ENCODE data around the gene SP100. TPM values are rescaled to one million over a fixed set of nuclear protein-coding genes. Genes with fewer than 3 reads are reported as not detected.

The SP100 gene
- total and polyA plus RNA-seq, 2 of the 8 experiments (the other 6 are each of a cell fraction or from before 2014, with no cell fraction given) = 0.06 to 1.1 TPM

DNA sequence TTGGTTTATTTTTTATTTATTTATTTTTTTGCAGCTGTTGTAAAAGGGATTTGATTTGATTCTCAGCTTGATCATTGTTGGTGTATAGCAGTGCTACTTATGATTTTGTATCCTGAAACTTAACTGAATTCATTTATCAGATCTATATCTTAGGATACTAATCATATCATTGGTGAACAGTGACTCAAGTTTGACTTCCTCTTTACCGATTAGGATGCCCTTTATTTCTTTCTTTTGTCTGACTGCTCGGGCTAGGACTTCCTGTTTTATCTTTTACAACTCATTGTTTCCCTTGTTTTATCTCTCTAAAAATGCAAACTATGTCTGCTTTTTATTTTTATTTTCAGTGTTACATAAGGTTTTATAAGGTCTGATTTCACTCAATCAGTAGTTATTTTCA, 23.6 kb downstream of the SP100 start:
- no peak for DNase-seq (ENCODE audit: low read depth in 1 of 2, low spot score in 2 of 2)
- no peak overlapping the region for H3K27ac ChIP-seq (ENCODE audit: low read depth, low read length)
- H2AK5ac ChIP-seq (ENCODE audit: low read depth, low read length) = no peak overlapping the region
- peaks cover 0 to 7% of the 10 kb centered on the region in 2 experiments; a peak in 1 of 4 replicates for H3K9me3 ChIP-seq (ENCODE audit: insufficient read depth in 2 of 2, low read depth in 1 of 2, low read length in 1 of 2)
- H4K20me1 ChIP-seq (replicated peaks in 1 of 2; ENCODE audit: control insufficient read depth in 1 of 2, insufficient read depth in 2 of 2, low read length in 2 of 2) = no peaks in the 10 kb centered on the region
- H2BK20ac ChIP-seq (ENCODE audit: low read length) = no peak overlapping the region
- ChIA-PET POLR2A (ENCODE audit: partially characterized antibody) (no interaction called here), CTCF (ENCODE audit: partially characterized antibody) (no interaction called here)
- H3K79me1 ChIP-seq (ENCODE audit: low read depth, low read length) = no peaks in the 10 kb centered on the region
- H2AFZ ChIP-seq (ENCODE audit: low read length) = no peak overlapping the region; the same call in 1 of the 2 replicates
- H2BK5ac ChIP-seq (ENCODE audit: low read depth, low read length) = no peak overlapping the region
- no peak overlapping the region for H3K56ac ChIP-seq (replicated peaks; ENCODE audit: insufficient read length, low read depth, low read length)
- no peak overlapping the region for H4K8ac ChIP-seq (ENCODE audit: extremely low read depth, insufficient read depth, low read length)
- H3K36me3 ChIP-seq (ENCODE audit: control insufficient read depth in 2 of 4, insufficient read depth in 4 of 4, low read length in 3 of 4) = no peaks in the 10 kb centered on the region
- no peak overlapping the region for H3K4me2 ChIP-seq (ENCODE audit: insufficient read depth in 1 of 2, low read depth in 2 of 2, low read length in 2 of 2)
- no peak overlapping the region for H3K14ac ChIP-seq (ENCODE audit: insufficient read length)
- H2BK120ac ChIP-seq (replicated peaks; ENCODE audit: low read depth, low read length) = no peak overlapping the region
- FAIRE-seq = no peak
- H2BK12ac ChIP-seq (ENCODE audit: low read depth, low read length) = no peak overlapping the region
- H3K4me1 ChIP-seq (replicated peaks in 1 of 4; ENCODE audit: control insufficient read depth in 3 of 4, insufficient read depth in 4 of 4, low read length in 3 of 4) = no peaks in the 10 kb centered on the region
- no peak overlapping the region for H3K23ac ChIP-seq (ENCODE audit: insufficient read length)
- no peak overlapping the region for H3K9ac ChIP-seq (replicated peaks in 1 of 4; ENCODE audit: extremely low read depth in 1 of 4, low read depth in 3 of 4, low read length in 3 of 4)
- H3K27me3 ChIP-seq (replicated peaks in 1 of 4; ENCODE audit: control insufficient read depth in 3 of 4, extremely low read depth in 1 of 4, insufficient read depth in 3 of 4, low read length in 3 of 4) = no peaks in the 10 kb centered on the region
- 82% methylated on average over 2 of the region's 2 CpGs; no CpG with 5 or more reads in 1 of the 2 experiments for WGBS, 2 experiments (ENCODE audit: extremely low coverage in 1 of 2, insufficient coverage in 1 of 2, insufficient read length in 1 of 2, insufficient replicate concordance in 2 of 2, low coverage in 1 of 2, low lambda C conversion rate in 2 of 2, missing lambda C conversion rate in 1 of 2)
- no peak overlapping the region for H2BK15ac ChIP-seq (ENCODE audit: low read length)
- H3K79me2 ChIP-seq (ENCODE audit: control insufficient read depth in 1 of 2, insufficient read depth in 2 of 2, low read length in 2 of 2) = no peaks in the 10 kb centered on the region
- no peak overlapping the region for H3K4ac ChIP-seq (replicated peaks; ENCODE audit: insufficient read length, low read depth, low read length)
- no peak overlapping the region for H4K91ac ChIP-seq (replicated peaks; ENCODE audit: insufficient read length, low read length)
- H4K5ac ChIP-seq (ENCODE audit: insufficient read length, low read depth, low read length) = no peak overlapping the region
- no peak overlapping the region for H3K4me3 ChIP-seq (ENCODE audit: extremely low read depth in 1 of 4, insufficient read depth in 2 of 4, low read depth in 3 of 4, low read length in 4 of 4)
- H3K18ac ChIP-seq (ENCODE audit: extremely low read depth, low read length) = no peak overlapping the region
- no peaks in the 10 kb centered on the region for H3K23me2 ChIP-seq (ENCODE audit: low read depth, low read length)
- TF ChIP-seq MAFK (IDR thresholded peaks at IDR 0.05; ENCODE audit: low read depth, low read length) (no peak), GABPA (IDR thresholded peaks at IDR 0.05; ENCODE audit: borderline replicate concordance, insufficient read depth, low read length) (no peak), BRCA1 (IDR thresholded peaks at IDR 0.05; ENCODE audit: low read depth, low read length) (no peak), SIN3A (conservative IDR thresholded peaks at IDR 0.05 in 1 of 2, IDR thresholded peaks at IDR 0.05 in 1 of 2; ENCODE audit: low read depth in 1 of 2, low read length in 2 of 2) (no peak), POU5F1 (IDR thresholded peaks at IDR 0.05; ENCODE audit: low read depth, low read length) (no peak), NANOG (IDR thresholded peaks at IDR 0.05; ENCODE audit: insufficient read depth, low read depth, low read length, poor library complexity, severe bottlenecking) (no peak), RNF2 (IDR thresholded peaks at IDR 0.05; ENCODE audit: borderline replicate concordance, low read depth, low read length, missing control alignments, poor library complexity, severe bottlenecking) (no peak), CEBPB (IDR thresholded peaks at IDR 0.05; ENCODE audit: low read depth, low read length) (no peak), PHF8 (conservative IDR thresholded peaks at IDR 0.05; ENCODE audit: low read depth, low read length) (no peak), CHD2 (IDR thresholded peaks at IDR 0.05; ENCODE audit: low read length) (no peak)
- TF ChIP-seq, protein P1, sequence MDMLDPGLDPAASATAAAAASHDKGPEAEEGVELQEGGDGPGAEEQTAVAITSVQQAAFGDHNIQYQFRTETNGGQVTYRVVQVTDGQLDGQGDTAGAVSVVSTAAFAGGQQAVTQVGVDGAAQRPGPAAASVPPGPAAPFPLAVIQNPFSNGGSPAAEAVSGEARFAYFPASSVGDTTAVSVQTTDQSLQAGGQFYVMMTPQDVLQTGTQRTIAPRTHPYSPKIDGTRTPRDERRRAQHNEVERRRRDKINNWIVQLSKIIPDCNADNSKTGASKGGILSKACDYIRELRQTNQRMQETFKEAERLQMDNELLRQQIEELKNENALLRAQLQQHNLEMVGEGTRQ (IDR thresholded peaks at IDR 0.05; ENCODE audit: low read length) = no peak
- TF ChIP-seq, protein P2, sequence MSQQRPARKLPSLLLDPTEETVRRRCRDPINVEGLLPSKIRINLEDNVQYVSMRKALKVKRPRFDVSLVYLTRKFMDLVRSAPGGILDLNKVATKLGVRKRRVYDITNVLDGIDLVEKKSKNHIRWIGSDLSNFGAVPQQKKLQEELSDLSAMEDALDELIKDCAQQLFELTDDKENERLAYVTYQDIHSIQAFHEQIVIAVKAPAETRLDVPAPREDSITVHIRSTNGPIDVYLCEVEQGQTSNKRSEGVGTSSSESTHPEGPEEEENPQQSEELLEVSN (IDR thresholded peaks at IDR 0.05) = no peak
